HEK293 (cell line): ENCODE results near the gene TOMM34.

Experiments used
- IKZF3 ChIP-seq: fragments of 450-650 bp; IDR thresholded peaks from 2 replicates; pipeline ENCODE4 v1.5.0; 2018; ENCODE audit warnings: missing biosample characterization, mild to moderate bottlenecking, missing genetic modification characterization, moderate library complexity
- SCRT2 ChIP-seq: fragments of 450-650 bp; formaldehyde crosslinking; IDR thresholded peaks from 2 replicates; pipeline ENCODE4 v1.5.1; 2016; ENCODE audit warnings: missing biosample characterization, missing genetic modification characterization
- SP3 ChIP-seq: fragments of 450-650 bp; formaldehyde crosslinking; IDR thresholded peaks from 2 replicates; pipeline ENCODE4 v1.5.1; 2016; ENCODE audit warnings: missing biosample characterization, missing genetic modification characterization
- WT1 ChIP-seq: fragments of 450-650 bp; formaldehyde crosslinking; IDR thresholded peaks from 2 replicates; pipeline ENCODE4 v1.5.1; 2016; ENCODE audit warnings: missing biosample characterization, missing genetic modification characterization
- ZBTB1 ChIP-seq: fragments of 450-650 bp; formaldehyde crosslinking; IDR thresholded peaks from 2 replicates; pipeline ENCODE4 v1.5.1; 2016; ENCODE audit warnings: missing biosample characterization, missing genetic modification characterization
- ZFP41 ChIP-seq: fragments of 450-650 bp; formaldehyde crosslinking; IDR thresholded peaks from 2 replicates; pipeline ENCODE4 v1.5.1; 2016; ENCODE audit warnings: missing biosample characterization, missing genetic modification characterization, borderline replicate concordance
- ZNF121 ChIP-seq: fragments of 450-650 bp; formaldehyde crosslinking; IDR thresholded peaks from 2 replicates; pipeline ENCODE4 v1.5.1; 2016; ENCODE audit warnings: missing biosample characterization, missing genetic modification characterization
- ZNF132 ChIP-seq: fragments of 450-650 bp; formaldehyde crosslinking; IDR thresholded peaks from 2 replicates; pipeline ENCODE4 v1.5.1; 2017; ENCODE audit warnings: missing biosample characterization, missing genetic modification characterization, borderline replicate concordance
- ZNF140 ChIP-seq: fragments of 450-650 bp; formaldehyde crosslinking; IDR thresholded peaks from 2 replicates; pipeline ENCODE4 v1.5.1; 2016; ENCODE audit warnings: missing biosample characterization, missing genetic modification characterization
- ZNF175 ChIP-seq: fragments of 450-650 bp; formaldehyde crosslinking; IDR thresholded peaks from 2 replicates; pipeline ENCODE4 v1.5.1; 2016; ENCODE audit warnings: missing biosample characterization, missing genetic modification characterization
- ZNF248 ChIP-seq: fragments of 450-650 bp; formaldehyde crosslinking; IDR thresholded peaks from 2 replicates; pipeline ENCODE4 v1.5.1; 2017; ENCODE audit warnings: missing biosample characterization, missing genetic modification characterization
- ZNF266 ChIP-seq: fragments of 450-650 bp; formaldehyde crosslinking; IDR thresholded peaks from 2 replicates; pipeline ENCODE4 v1.5.1; 2016; ENCODE audit warnings: missing biosample characterization, missing genetic modification characterization, low read depth
- ZNF473 ChIP-seq: fragments of 450-650 bp; formaldehyde crosslinking; IDR thresholded peaks from 2 replicates; pipeline ENCODE4 v1.5.1; 2017; ENCODE audit warnings: missing biosample characterization, missing genetic modification characterization
- ZNF48 ChIP-seq: fragments of 450-650 bp; formaldehyde crosslinking; IDR thresholded peaks from 2 replicates; pipeline ENCODE4 v1.5.1; 2016; ENCODE audit warnings: missing biosample characterization, missing genetic modification characterization
- ZNF514 ChIP-seq: fragments of 450-650 bp; formaldehyde crosslinking; IDR thresholded peaks from 2 replicates; pipeline ENCODE4 v1.5.1; 2016; ENCODE audit warnings: missing biosample characterization, missing genetic modification characterization
- ZNF585B ChIP-seq: fragments of 450-650 bp; formaldehyde crosslinking; IDR thresholded peaks from 2 replicates; pipeline ENCODE4 v1.5.1; 2016; ENCODE audit warnings: missing biosample characterization, missing genetic modification characterization
- ZNF596 ChIP-seq: fragments of 450-650 bp; IDR thresholded peaks from 2 replicates; pipeline ENCODE4 v1.5.0; 2018; ENCODE audit warnings: missing biosample characterization, mild to moderate bottlenecking, missing genetic modification characterization, moderate library complexity
- ZNF610 ChIP-seq: fragments of 450-650 bp; formaldehyde crosslinking; IDR thresholded peaks from 2 replicates; pipeline ENCODE4 v1.5.1; 2016; ENCODE audit warnings: missing biosample characterization, missing genetic modification characterization, borderline replicate concordance
- ZNF660 ChIP-seq: fragments of 450-650 bp; IDR thresholded peaks from 2 replicates; pipeline ENCODE4 v1.5.1; 2018; ENCODE audit warnings: missing biosample characterization, mild to moderate bottlenecking, missing genetic modification characterization
- ZNF677 ChIP-seq: fragments of 450-650 bp; IDR thresholded peaks from 2 replicates; pipeline ENCODE4 v1.5.0; 2018; ENCODE audit warnings: missing biosample characterization, mild to moderate bottlenecking, missing genetic modification characterization, moderate library complexity
- ZNF76 ChIP-seq: fragments of 450-650 bp; formaldehyde crosslinking; IDR thresholded peaks from 2 replicates; pipeline ENCODE4; 2016; ENCODE audit warnings: low read depth, missing biosample characterization, missing genetic modification characterization, borderline replicate concordance
- ZNF776 ChIP-seq: fragments of 450-650 bp; formaldehyde crosslinking; IDR thresholded peaks from 2 replicates; pipeline ENCODE4 v1.5.0; 2017; ENCODE audit warnings: missing biosample characterization, missing genetic modification characterization, borderline replicate concordance
- ZNF830 ChIP-seq: fragments of 450-650 bp; IDR thresholded peaks from 2 replicates; pipeline ENCODE4 v1.5.0; 2018; ENCODE audit warnings: missing biosample characterization, missing genetic modification characterization, low read depth, mild to moderate bottlenecking, moderate library complexity
- ZSCAN23 ChIP-seq: fragments of 450-650 bp; formaldehyde crosslinking; IDR thresholded peaks from 2 replicates; pipeline ENCODE4 v1.5.1; 2016; ENCODE audit warnings: missing biosample characterization, missing genetic modification characterization
- TF ChIP-seq, protein P1 (sequence below): fragments of 450-650 bp; formaldehyde crosslinking; IDR thresholded peaks from 2 replicates; pipeline ENCODE4 v1.5.1; 2017; ENCODE audit warnings: missing biosample characterization, missing genetic modification characterization
- TF ChIP-seq, protein P2 (sequence below): fragments of 450-650 bp; formaldehyde crosslinking; IDR thresholded peaks from 2 replicates; pipeline ENCODE4 v1.5.1; 2016; ENCODE audit warnings: missing biosample characterization, missing genetic modification characterization
- TF ChIP-seq, protein P3 (sequence below): fragments of 450-650 bp; formaldehyde crosslinking; IDR thresholded peaks from 2 replicates; pipeline ENCODE4 v1.5.1; 2016; ENCODE audit warnings: missing biosample characterization, missing genetic modification characterization
- TF ChIP-seq, protein P4 (sequence below): fragments of 450-650 bp; formaldehyde crosslinking; IDR thresholded peaks from 2 replicates; pipeline ENCODE4 v1.5.1; 2016; ENCODE audit warnings: missing biosample characterization, missing genetic modification characterization, borderline replicate concordance
- TF ChIP-seq, protein P5 (sequence below): fragments of 450-650 bp; formaldehyde crosslinking; IDR thresholded peaks from 2 replicates; pipeline ENCODE4 v1.5.1; 2016; ENCODE audit warnings: missing biosample characterization, missing genetic modification characterization

The TOMM34 gene

DNA sequence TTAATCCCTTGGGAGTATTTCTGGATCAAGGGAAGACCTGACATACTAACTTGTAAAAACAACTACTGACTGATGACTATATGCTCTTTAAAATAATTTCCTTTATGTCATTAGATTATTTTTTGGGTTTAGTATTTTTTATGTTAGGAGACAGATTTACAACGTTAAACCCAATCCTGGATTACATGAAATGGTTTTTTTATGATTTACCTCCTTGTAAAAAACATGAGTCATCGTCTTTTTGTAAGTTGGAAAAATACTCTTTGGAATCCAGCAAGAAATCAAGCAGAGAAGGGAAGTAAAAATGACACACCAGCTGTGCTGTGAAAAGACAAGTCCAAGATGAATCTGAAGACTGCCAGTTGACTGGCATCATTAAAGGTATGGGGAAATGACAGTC lies 12.9 kb upstream of the TOMM34 start (continued):
- TF ChIP-seq, protein P1, sequence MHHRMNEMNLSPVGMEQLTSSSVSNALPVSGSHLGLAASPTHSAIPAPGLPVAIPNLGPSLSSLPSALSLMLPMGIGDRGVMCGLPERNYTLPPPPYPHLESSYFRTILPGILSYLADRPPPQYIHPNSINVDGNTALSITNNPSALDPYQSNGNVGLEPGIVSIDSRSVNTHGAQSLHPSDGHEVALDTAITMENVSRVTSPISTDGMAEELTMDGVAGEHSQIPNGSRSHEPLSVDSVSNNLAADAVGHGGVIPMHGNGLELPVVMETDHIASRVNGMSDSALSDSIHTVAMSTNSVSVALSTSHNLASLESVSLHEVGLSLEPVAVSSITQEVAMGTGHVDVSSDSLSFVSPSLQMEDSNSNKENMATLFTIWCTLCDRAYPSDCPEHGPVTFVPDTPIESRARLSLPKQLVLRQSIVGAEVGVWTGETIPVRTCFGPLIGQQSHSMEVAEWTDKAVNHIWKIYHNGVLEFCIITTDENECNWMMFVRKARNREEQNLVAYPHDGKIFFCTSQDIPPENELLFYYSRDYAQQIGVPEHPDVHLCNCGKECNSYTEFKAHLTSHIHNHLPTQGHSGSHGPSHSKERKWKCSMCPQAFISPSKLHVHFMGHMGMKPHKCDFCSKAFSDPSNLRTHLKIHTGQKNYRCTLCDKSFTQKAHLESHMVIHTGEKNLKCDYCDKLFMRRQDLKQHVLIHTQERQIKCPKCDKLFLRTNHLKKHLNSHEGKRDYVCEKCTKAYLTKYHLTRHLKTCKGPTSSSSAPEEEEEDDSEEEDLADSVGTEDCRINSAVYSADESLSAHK (tag by site-specific recombination) = peak; percentile 33; the same call in 1 of the 2 replicates
- TF ChIP-seq ZNF248 (tag by site-specific recombination) (no peak), ZNF596 (tag by site-specific recombination) (no peak), ZNF514 (tag by site-specific recombination) (no peak), ZNF610 (tag by site-specific recombination) (no peak), ZNF776 (tag by site-specific recombination) (no peak), WT1 (tag by site-specific recombination) (peak; percentile 60; the same call in 1 of the 2 replicates), IKZF3 (0 out of 2 replicates have a peak, but pooled peaks have one; percentile 17), ZNF76 (tag by site-specific recombination) (peak; percentile 44; the same call in 1 of the 2 replicates), ZNF473 (no peak), ZNF266 (tag by site-specific recombination) (no peak), ZNF48 (no peak), ZBTB1 (tag by site-specific recombination) (no peak), ZNF677 (tag by site-specific recombination) (no peak), ZNF132 (tag by site-specific recombination) (no peak), SP3 (tag by site-specific recombination) (no peak), ZSCAN23 (tag by site-specific recombination) (no peak; the same call in 1 of the 2 replicates), ZNF585B (no peak), ZNF121 (tag by site-specific recombination) (no peak), ZNF140 (tag by site-specific recombination) (no peak), ZNF830 (no peak), ZNF660 (tag by site-specific recombination) (no peak), ZFP41 (tag by site-specific recombination) (no peak), SCRT2 (no peak; the same call in 1 of the 2 replicates), ZNF175 (tag by site-specific recombination) (no peak)
- TF ChIP-seq, protein P2, sequence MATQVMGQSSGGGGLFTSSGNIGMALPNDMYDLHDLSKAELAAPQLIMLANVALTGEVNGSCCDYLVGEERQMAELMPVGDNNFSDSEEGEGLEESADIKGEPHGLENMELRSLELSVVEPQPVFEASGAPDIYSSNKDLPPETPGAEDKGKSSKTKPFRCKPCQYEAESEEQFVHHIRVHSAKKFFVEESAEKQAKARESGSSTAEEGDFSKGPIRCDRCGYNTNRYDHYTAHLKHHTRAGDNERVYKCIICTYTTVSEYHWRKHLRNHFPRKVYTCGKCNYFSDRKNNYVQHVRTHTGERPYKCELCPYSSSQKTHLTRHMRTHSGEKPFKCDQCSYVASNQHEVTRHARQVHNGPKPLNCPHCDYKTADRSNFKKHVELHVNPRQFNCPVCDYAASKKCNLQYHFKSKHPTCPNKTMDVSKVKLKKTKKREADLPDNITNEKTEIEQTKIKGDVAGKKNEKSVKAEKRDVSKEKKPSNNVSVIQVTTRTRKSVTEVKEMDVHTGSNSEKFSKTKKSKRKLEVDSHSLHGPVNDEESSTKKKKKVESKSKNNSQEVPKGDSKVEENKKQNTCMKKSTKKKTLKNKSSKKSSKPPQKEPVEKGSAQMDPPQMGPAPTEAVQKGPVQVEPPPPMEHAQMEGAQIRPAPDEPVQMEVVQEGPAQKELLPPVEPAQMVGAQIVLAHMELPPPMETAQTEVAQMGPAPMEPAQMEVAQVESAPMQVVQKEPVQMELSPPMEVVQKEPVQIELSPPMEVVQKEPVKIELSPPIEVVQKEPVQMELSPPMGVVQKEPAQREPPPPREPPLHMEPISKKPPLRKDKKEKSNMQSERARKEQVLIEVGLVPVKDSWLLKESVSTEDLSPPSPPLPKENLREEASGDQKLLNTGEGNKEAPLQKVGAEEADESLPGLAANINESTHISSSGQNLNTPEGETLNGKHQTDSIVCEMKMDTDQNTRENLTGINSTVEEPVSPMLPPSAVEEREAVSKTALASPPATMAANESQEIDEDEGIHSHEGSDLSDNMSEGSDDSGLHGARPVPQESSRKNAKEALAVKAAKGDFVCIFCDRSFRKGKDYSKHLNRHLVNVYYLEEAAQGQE (tag by site-specific recombination) = no peak
- TF ChIP-seq, protein P3, sequence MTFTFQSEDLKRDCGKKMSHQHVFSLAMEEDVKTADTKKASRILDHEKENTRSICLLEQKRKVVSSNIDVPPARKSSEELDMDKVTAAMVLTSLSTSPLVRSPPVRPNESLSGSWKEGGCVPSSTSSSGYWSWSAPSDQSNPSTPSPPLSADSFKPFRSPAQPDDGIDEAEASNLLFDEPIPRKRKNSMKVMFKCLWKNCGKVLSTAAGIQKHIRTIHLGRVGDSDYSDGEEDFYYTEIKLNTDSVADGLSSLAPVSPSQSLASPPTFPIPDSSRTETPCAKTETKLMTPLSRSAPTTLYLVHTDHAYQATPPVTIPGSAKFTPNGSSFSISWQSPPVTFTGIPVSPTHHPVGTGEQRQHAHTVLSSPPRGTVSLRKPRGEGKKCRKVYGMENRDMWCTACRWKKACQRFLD (tag by site-specific recombination) = no peak
- TF ChIP-seq, protein P4, sequence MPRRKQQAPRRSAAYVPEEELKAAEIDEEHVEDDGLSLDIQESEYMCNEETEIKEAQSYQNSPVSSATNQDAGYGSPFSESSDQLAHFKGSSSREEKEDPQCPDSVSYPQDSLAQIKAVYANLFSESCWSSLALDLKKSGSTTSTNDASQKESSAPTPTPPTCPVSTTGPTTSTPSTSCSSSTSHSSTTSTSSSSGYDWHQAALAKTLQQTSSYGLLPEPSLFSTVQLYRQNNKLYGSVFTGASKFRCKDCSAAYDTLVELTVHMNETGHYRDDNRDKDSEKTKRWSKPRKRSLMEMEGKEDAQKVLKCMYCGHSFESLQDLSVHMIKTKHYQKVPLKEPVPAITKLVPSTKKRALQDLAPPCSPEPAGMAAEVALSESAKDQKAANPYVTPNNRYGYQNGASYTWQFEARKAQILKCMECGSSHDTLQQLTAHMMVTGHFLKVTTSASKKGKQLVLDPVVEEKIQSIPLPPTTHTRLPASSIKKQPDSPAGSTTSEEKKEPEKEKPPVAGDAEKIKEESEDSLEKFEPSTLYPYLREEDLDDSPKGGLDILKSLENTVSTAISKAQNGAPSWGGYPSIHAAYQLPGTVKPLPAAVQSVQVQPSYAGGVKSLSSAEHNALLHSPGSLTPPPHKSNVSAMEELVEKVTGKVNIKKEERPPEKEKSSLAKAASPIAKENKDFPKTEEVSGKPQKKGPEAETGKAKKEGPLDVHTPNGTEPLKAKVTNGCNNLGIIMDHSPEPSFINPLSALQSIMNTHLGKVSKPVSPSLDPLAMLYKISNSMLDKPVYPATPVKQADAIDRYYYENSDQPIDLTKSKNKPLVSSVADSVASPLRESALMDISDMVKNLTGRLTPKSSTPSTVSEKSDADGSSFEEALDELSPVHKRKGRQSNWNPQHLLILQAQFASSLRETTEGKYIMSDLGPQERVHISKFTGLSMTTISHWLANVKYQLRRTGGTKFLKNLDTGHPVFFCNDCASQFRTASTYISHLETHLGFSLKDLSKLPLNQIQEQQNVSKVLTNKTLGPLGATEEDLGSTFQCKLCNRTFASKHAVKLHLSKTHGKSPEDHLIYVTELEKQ = peak; percentile 71; the same call in 1 of the 2 replicates
- TF ChIP-seq, protein P5, sequence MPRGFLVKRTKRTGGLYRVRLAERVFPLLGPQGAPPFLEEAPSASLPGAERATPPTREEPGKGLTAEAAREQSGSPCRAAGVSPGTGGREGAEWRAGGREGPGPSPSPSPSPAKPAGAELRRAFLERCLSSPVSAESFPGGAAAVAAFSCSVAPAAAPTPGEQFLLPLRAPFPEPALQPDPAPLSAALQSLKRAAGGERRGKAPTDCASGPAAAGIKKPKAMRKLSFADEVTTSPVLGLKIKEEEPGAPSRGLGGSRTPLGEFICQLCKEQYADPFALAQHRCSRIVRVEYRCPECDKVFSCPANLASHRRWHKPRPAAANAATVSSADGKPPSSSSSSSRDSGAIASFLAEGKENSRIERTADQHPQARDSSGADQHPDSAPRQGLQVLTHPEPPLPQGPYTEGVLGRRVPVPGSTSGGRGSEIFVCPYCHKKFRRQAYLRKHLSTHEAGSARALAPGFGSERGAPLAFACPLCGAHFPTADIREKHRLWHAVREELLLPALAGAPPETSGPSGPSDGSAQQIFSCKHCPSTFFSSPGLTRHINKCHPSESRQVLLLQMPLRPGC (tag by site-specific recombination) = peak; percentile 83
